ENCODE measurements around the gene SLC6A12.
"Not testable (repeated sequence)": the region's sequence is repeated elsewhere in the genome, so short reads cannot be mapped to it uniquely, and the experiment has no call there.

Gene SLC6A12

DNA sequence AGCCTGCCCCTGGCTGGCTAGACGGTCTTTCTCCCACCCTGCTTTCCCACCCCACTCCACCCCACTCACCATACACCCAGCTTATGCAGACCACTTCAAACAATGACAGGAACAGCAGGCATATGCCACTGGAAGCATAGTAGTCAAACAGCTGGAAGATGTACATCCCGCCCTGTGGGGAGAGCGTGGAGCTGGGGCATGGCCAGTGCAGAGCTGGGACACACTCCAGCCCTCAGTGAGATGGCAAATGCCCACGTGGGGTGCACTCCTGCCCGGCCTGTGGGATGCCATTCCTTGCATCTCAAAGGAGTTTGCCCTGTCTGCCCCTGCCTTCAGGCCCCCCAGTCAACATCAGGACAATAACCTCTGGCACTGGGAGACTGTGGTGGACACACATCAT lies 18.8 kb downstream of the SLC6A12 start:
- no peak for DNase-seq

- DNase-seq, result no peak
Measured at GRCh38 chr12:194276-194675, 19.7 kb downstream of the SLC6A12 start.

DNA sequence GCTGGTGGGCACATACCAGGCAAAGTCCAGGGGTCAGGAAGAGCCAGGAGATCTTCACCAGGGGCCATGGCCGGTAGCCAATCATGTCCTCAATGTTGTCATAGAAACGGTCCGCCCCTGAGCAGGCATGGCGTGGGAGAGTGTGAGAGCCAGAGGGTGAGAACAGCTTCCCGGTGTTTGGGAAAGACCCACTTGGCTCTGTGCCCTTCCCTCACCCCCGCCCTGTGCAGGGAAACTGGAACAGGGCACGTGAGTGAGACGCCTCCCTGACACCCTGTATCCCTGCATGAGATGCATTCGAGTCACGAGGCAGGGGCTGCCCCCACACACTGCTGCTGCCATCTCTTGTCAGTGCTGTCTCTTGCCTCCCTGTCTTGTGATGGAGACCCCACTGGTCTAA lies 20.7 kb downstream of the SLC6A12 start:
- no peak for DNase-seq

DNA sequence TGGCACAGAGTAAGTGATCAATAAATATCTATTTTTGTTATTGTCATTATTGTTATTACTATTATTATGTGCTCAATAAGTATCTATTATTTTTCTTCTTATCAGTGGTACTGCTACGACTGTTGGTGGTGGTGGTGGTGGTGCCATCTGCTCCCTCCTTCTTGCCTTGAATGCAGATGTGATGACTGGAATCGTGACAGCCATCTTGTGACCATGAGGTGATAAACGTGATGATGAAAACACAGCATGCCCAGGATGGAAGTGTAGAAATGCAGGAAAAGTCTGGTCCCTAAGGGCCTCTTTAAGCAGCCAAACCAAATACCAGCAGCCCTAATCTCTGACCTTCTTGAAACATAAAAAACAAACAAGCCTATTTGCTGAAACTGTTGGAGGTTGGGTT lies 22.4 kb downstream of the SLC6A12 start:
- no peak for DNase-seq

DNA sequence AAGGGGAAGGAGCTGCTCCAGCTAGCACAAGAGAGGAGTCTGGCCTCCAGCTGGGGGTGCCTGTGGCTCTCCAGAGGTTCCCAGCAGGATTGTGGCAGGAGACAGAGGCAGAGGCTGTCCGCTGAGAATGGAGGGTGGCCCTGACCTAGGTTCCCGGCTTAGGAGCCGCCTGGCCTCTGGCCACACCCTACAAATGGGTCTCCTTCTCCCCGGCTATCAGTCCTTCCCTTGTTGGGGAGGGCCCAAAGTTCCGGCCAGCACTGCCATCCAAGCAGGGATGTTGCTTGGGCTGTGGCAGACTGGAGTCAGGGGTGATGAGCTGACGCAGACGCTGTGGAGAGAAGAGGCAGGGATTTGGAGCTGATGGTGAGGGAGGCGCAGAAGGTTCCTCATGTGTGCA lies 23.1 kb downstream of the SLC6A12 start:
- DNase-seq, result no peak

DNA sequence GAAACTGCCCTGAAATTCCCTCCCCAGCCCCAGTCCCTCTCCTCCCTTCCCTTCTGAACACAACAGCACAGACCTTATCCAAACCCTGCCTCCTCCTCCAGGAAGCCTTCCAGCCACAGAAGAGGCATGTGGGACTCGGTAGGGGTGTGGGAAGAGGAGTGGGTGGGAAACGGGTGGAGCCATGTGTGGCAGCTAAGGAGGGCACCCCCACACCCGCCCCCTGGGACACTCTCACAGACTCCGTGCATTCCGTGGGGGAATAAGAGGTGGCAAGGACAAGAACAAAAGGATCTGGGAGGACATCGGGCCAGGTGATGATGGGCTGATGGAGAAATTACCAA lies 24.4 kb downstream of the SLC6A12 start:
- no peak for DNase-seq

DNA sequence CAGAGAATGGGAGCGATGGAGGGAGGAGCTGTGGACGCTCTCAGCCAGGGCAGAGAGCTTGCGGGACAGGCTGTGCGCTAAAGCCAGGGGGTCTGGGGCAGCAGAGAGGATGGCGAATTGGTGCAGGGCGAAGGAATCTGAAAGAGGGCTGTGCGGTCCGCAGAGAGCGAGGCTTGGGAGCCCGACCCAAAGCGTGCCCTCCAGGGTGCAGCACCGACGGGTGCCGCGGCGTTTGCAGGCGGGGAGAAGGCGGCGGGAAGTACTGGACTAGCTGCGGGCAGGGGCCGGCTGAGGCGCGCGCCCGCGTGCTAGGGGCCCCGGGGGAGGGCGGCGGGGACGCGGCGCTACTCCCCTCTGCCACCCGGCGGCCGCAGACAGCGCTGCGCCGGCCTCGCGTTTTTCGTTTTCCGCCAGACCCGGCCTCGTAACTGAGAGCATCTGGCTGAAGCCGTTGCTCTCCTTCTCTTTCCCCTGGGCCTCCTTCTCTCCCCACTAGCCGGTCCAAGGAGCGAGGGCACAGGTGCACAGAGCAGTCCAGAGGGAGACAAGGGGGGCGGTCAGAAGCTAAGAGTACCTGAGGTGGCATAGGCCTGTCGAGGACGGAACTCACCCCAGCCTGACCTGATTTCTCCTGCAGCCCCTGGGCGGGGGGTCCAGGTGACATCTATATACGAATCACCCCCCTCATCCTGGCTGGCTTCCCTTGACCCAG lies 24.9 kb downstream of the SLC6A12 start:
- DNase-seq, result peak in 1 of 5 experiments; percentile 59

- not testable (repeated sequence) for DNase-seq
Measured at GRCh38 chr12:187986-188909, 25.7 kb downstream of the SLC6A12 start.

DNA sequence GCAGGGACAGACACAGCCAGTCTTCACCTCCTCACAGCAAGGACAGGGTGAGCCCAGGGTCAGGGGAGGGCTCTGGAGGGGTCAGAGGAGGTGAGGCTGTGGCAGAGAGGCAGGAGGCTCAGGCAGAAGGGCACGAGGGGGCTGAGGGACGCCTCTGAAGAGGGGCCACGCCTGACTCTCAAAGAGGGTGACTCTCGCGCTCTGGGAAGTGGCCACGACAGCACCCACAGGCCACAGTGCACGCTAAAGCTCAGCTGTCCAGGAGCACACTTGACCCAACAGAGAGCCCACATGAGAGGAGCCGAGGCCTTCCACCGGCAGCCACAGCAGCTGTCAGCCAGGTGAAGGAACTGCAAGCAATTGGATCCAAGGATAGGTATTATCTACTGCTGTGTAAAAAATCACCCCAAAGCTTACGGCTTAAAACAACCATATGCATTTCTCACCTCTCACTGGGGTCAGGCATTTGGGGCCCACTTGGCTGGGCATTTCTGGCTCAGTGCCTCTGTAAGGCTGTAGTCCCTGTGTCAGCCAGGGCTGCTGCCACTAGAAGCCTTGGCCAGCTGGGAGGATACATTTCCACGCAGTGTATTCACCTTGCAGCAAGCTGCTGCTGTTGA lies 27.8 kb downstream of the SLC6A12 start:
- DNase-seq, result no peak

DNA sequence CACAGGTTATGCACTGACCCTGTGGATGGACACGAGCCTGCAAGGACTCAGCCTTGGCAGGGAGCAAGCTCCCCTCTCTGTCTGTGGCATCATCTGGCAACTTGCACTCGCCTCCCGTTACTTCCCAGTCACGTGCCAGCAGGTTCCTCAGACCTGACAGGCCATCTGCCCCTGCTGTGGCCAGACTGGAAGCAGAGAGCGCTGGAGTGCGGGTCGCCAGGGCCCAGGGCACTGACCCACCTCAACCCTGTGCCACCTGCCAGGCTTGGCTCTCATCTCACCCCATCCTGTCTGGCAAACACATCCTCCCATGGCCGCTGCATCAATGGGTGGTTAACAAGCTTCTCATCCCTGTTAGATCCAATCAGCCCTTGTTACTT lies 28.4 kb downstream of the SLC6A12 start:
- no peak for DNase-seq

GRCh38 chr12:184811-185575 lies 29.0 kb downstream of the SLC6A12 start:
- DNase-seq, result no peak

- no peak for DNase-seq
Measured at GRCh38 chr12:182381-182892, 31.5 kb downstream of the SLC6A12 start.

DNA sequence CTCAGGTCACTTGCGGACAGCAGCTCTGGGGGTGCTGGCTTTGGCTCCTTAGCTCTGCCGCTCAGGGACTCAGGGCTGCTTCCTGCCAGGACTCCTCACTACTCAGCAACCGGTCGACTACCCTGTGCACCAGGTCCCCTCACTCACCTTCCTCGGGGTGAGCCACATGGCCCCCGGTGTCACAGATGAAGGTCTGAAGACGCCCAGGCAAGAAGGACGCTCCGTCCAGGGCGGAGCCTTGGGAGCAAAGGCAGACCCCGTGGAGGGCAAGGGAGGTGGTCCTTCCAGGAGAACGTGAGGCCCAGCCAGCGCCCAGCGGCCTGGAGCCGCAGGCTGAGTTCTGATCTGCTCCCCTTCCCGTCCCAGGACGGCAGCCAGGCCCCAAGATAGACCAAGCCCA lies 32.0 kb downstream of the SLC6A12 start:
- DNase-seq, result no peak

DNA sequence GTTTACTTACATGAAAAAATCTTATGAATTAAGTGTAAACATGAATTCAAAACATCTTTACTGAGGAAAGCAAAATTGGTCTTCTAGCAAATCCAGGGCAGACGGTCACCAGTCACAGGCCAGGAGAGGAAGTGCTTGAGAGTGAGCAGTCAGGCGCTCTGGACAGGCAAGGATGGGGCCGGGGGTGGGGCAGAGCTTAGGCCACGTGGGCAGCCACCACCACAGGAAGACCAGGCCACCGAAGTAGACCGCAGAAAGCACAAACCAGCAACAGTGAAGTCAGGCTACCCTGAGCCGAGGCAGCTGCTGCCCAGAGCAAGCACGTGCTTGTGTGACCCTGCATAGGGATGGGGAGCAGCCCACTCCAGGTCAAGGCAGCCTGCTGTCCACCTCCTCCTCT lies 33.5 kb downstream of the SLC6A12 start:
- DNase-seq, result peak in 1 of 5 experiments; percentile 34

DNA sequence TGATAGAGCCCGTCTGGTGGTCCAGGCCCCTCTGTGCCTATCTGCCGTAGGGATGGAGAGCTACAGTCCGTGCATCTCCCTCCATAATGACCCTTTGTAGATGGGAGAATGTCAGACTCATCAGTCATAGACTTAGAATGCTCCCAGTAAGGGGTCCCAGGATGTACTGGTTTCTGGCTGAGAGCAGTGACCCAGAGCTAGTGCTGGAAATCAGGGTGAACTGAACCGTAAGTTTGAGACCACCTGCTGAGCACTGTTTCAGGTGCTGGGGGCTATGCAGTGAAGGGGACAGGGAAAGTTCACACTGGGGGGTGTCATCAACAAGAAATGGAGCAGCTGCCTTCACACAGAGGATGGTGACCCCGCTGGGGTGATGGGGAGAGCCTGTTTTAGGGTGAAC lies 34.1 kb downstream of the SLC6A12 start:
- no peak for DNase-seq

DNA sequence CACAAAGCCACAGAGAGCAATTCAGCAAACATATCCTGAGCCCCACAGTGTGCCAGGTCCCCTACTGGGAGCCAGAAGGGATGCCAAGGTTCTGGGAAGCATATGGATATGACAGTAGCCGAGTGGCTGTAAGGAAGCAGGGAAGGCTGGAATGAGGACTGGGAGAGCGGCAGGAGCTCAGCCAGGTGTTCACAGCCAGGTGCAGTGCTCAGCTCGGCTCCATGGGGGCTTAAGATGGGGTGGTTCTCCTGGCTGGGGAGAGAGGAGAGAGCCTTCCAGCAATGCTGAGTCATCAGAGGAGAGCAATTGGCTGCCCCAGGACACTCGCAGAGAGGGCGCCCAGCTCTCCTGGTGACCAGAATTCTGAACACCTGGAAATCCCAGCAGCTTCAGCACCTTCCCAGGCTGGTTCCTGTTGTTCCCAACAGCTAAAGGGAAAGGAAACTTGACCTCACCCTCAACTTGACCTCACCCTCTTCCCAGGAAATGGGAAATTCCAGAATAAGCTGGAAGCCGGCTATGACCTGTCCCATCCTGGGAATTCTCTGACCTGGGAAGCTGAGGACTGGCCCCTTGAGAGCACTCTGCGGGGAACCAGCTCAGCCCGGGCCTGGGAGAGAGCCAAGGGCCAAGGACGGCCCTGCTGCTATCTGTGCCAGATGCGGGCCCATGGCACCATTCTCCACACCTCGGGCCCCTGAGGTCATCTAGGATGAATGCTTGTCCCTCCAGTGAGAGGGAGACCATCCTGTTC lies 34.6 kb downstream of the SLC6A12 start:
- DNase-seq, result no peak

GRCh38 chr12:178829-179109 lies 35.2 kb downstream of the SLC6A12 start:
- no peak for DNase-seq

DNA sequence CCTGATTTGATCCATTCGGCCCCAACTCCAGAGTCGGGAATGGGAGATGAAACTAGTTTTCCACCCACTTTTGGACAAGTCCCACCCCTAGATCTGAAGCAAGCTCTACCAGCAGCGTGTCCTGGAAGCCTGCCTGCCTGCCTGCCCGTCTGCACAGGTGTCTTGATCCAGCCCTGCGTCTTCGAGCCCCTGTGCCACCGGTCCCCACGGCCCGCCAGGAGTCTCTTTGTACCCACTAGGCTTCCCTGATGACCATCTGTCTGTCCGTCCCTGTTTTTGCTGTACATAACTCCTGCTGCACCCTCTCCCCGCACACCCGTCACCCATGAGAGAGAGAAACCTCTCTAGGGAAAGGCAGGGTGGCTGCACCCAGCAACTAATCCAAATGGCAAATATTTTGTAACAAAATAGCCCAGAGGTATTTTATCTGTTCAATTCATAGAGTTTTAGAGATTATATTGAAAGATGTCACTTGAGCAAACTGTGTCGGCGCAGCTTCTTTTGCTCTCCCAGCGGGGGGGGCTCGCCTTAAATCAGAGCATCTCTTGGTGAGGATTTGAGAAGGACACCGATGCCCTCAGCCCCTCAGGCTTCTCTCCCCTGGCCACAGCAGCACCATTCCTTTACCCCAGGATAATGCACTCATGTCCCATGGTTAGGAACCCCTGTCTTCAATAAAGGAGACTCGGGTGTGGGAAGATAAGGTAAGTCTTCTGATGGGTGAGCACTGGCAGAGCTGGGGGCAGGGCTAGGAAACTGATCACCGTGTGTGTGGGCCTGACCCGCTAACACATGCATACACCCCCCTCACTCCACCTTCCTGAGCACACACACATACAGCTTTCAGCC lies 35.8 kb downstream of the SLC6A12 start:
- no peak for DNase-seq

GRCh38 chr12:177336-177979 lies 36.5 kb downstream of the SLC6A12 start:
- no peak for DNase-seq

DNA sequence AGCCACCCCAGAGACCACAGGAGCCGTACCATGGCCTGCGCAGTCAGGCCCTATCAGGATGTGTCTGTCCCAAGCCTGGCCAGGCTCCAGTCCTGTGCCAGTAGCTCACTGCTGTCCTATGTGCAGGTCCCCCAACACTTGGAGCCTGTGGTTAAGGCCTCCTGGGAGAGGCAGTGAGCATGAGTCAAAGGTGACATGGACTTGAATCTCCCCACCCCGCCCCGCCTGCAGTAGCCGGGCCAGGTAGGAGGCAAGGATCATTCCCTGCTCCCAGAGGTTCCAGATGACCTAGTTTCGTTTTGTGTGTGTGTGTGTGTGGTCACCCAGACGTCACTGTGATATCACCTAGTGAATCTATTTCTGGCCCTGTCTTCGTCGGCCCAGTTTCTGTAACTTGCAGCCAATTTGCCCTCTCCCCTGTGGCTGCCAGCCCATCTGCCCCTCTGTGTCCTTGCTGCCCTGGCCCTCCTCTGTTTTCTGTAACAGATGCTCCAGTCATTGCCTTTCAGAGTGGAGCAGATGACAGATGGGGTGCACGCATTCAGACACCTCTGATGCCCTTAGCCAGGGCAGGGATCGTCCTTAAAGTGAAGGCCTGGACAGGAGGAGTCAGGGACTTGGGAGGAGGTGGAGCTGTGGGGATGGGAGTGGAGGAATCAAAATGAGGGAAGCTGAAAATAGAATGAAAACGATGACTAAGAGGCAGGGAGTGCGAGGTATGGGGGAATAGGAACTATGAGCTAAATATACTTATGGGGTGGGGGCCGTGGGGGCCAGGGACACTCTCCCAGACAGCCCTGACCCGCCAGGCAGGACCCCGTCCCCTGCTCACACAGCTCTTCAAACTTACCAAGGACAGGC lies 37.4 kb downstream of the SLC6A12 start:
- DNase-seq, result no peak
